Measurements from ENCODE around the gene SEMA3B.
A peak's percentile ranks its signal among the peaks of the same experiment; 100 is the strongest.

Gene SEMA3B

DNA sequence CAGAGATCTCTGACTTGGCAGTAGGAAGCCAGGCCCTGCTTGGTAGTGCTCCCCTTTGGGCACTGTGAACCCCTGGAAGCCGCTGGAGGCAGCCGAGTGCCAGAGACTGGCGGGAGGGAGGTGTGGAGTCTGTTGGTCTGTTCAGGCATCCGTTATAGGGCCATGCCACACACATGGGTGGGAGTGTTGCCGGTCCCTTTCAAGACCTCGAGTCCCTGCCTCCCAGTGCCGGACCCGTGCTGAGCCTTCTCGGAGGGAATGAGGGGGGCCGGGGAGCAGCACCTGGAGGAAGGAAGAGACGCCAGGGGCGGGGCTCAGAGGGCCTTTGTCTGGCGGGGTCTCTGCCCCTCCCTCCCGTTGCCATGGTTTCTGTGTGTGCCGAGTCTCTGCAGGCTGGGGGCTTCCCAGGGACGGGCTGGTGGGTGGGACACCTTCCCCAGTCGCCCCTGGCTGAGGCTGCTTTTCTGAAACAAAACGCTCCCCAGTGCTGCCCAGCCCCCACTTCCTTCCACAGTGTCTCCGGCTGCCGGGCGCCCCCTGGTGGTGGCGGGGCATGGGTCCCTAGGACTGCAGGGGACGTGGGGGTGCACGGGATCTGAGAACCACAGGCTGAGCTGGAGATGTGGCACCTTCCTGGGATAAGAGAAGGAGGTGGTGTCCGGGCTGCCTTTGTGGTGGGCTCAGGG, 23.0 kb upstream of the SEMA3B start:
- DNase-seq: peak; percentile 85
- H2AFZ ChIP-seq (ENCODE audit: low read length): peak overlapping the region; percentile 12
- H3K4me3 ChIP-seq (ENCODE audit: low read length): peak overlapping the region; percentile 52

GRCh38 chr3:50246517-50246954, 22.4 kb upstream of the SEMA3B start:
- H3K9me2 ChIP-seq (replicated peaks; ENCODE audit: insufficient read depth, low read length): no peaks in the 10 kb centered on the region
- no peaks in the 10 kb centered on the region for H3K36me3 ChIP-seq (replicated peaks; ENCODE audit: insufficient read depth, low read length)
- H2AFZ ChIP-seq (ENCODE audit: low read length): peak overlapping the region; percentile 12
- DNase-seq: peak; percentile 85
- peaks cover 13% of the 10 kb centered on the region for H3K4me1 ChIP-seq (ENCODE audit: low read length)
- H3K9ac ChIP-seq (ENCODE audit: low read length): peak overlapping the region; percentile 47; the same call in 1 of the 2 replicates
- H3F3A ChIP-seq (ENCODE audit: insufficient read depth, low read length): peaks cover 21% of the 10 kb centered on the region
- no peak for TF ChIP-seq CTCF (IDR thresholded peaks at IDR 0.05; ENCODE audit: low read length)
- TF ChIP-seq EZH2phosphoT487 (IDR thresholded peaks at IDR 0.05; ENCODE audit: low read length): no peak
- TF ChIP-seq EZH2 (optimal IDR thresholded peaks at IDR 0.05; ENCODE audit: low read depth, low read length): no peak
- no peaks in the 10 kb centered on the region for H3K27me3 ChIP-seq (replicated peaks; ENCODE audit: insufficient read depth, low read length)
- peak overlapping the region; percentile 74 for H3K4me2 ChIP-seq (ENCODE audit: low read depth, low read length)
- no peaks in the 10 kb centered on the region for H3K9me3 ChIP-seq (replicated peaks; ENCODE audit: insufficient read depth, low read length)
- H4K20me1 ChIP-seq (ENCODE audit: insufficient read depth, low read length): peaks cover 9% of the 10 kb centered on the region; the same call in 1 of the 2 replicates
- peak overlapping the region; percentile 81 for H3K27ac ChIP-seq (ENCODE audit: low read length)
- H3K4me3 ChIP-seq (ENCODE audit: low read length): peak overlapping the region; percentile 52
- H3K79me2 ChIP-seq (ENCODE audit: low read length): peaks cover 94% of the 10 kb centered on the region

More for the DNA sequence above, 23.0 kb upstream of the SEMA3B start:
- Histone ChIP-seq H3K9ac (ENCODE audit: low read length) (peak overlapping the region; percentile 47; the same call in 1 of the 2 replicates), H3F3A (ENCODE audit: insufficient read depth, low read length) (peaks cover 21% of the 10 kb centered on the region), H3K27ac (ENCODE audit: low read length) (peak overlapping the region; percentile 81), H3K4me2 (ENCODE audit: low read depth, low read length) (peak overlapping the region; percentile 74), H3K27me3 (replicated peaks; ENCODE audit: insufficient read depth, low read length) (no peaks in the 10 kb centered on the region), H4K20me1 (ENCODE audit: insufficient read depth, low read length) (peaks cover 9% of the 10 kb centered on the region; the same call in 1 of the 2 replicates), H3K36me3 (replicated peaks; ENCODE audit: insufficient read depth, low read length) (no peaks in the 10 kb centered on the region), H3K79me2 (ENCODE audit: low read length) (peaks cover 94% of the 10 kb centered on the region), H3K9me2 (replicated peaks; ENCODE audit: insufficient read depth, low read length) (no peaks in the 10 kb centered on the region), H3K9me3 (replicated peaks; ENCODE audit: insufficient read depth, low read length) (no peaks in the 10 kb centered on the region), H3K4me1 (ENCODE audit: low read length) (peaks cover 13% of the 10 kb centered on the region)
- peak; percentile 93 for TF ChIP-seq CTCF (IDR thresholded peaks at IDR 0.05; ENCODE audit: low read length)
- TF ChIP-seq EZH2phosphoT487 (IDR thresholded peaks at IDR 0.05; ENCODE audit: low read length): no peak

GRCh38 chr3:50248387-50248786, 20.6 kb upstream of the SEMA3B start:
- TF ChIP-seq EZH2phosphoT487 (IDR thresholded peaks at IDR 0.05; ENCODE audit: low read length) (no peak), EZH2 (optimal IDR thresholded peaks at IDR 0.05; ENCODE audit: low read depth, low read length) (no peak), CTCF (IDR thresholded peaks at IDR 0.05; ENCODE audit: low read length) (no peak)
- H3K4me2 ChIP-seq (ENCODE audit: low read depth, low read length): no peak overlapping the region
- no peaks in the 10 kb centered on the region for H3K9me3 ChIP-seq (replicated peaks; ENCODE audit: insufficient read depth, low read length)
- H3K27me3 ChIP-seq (replicated peaks; ENCODE audit: insufficient read depth, low read length): no peaks in the 10 kb centered on the region
- peaks cover 83% of the 10 kb centered on the region for H3K79me2 ChIP-seq (ENCODE audit: low read length)
- no peak for DNase-seq
- peaks cover 21% of the 10 kb centered on the region for H3F3A ChIP-seq (ENCODE audit: insufficient read depth, low read length)
- no peak overlapping the region for H3K4me3 ChIP-seq (ENCODE audit: low read length)
- no peak overlapping the region for H3K9ac ChIP-seq (ENCODE audit: low read length)
- no peak overlapping the region for H3K27ac ChIP-seq (ENCODE audit: low read length)
- H4K20me1 ChIP-seq (ENCODE audit: insufficient read depth, low read length): peaks cover 9% of the 10 kb centered on the region; the same call in 1 of the 2 replicates
- H3K9me2 ChIP-seq (replicated peaks; ENCODE audit: insufficient read depth, low read length): no peaks in the 10 kb centered on the region
- no peak overlapping the region for H2AFZ ChIP-seq (ENCODE audit: low read length)
- peaks cover 13% of the 10 kb centered on the region for H3K4me1 ChIP-seq (ENCODE audit: low read length)
- H3K36me3 ChIP-seq (replicated peaks; ENCODE audit: insufficient read depth, low read length): no peaks in the 10 kb centered on the region
